NCI-H2029 (cell line): Measurements from ENCODE around the gene TMEM121B.
A peak's percentile ranks its signal among the peaks of the same experiment; 100 is the strongest.

Experiments used
- DNase-seq: peaks from one replicate; lab custom pipeline; 2025; lab: John Stamatoyannopoulos, UW

Gene TMEM121B

DNA sequence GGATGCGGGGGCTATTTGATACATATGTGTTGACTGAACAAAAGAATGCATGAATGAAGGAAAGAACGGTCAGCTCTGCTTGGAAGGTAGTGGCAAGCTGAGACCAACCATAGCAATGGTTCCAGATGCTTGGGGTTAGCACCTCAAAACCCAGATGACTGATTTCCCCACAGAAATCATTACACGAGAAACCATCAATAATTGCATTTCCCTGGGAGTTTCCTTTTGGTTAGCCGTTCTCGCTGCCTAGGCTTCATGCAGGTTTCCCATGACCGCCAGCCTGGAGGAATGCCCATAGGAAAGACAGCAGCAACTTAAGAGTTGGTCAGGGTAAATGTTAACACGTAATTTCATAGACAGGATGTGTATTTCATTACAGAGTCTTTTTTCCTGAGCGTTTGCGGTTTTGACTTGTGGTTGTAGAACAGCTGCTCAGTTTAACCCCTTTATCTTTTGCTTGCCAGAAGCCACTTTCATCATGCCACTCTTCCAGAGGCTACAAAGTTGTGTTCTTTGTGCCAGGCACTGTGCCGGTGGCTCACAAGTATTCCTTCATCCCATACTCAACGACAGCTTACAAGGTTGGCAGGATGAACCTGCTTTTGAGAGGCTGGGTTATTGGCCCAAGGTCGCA lies 33.5 kb downstream of the TMEM121B start:
- DNase-seq: peak; percentile 56

DNA sequence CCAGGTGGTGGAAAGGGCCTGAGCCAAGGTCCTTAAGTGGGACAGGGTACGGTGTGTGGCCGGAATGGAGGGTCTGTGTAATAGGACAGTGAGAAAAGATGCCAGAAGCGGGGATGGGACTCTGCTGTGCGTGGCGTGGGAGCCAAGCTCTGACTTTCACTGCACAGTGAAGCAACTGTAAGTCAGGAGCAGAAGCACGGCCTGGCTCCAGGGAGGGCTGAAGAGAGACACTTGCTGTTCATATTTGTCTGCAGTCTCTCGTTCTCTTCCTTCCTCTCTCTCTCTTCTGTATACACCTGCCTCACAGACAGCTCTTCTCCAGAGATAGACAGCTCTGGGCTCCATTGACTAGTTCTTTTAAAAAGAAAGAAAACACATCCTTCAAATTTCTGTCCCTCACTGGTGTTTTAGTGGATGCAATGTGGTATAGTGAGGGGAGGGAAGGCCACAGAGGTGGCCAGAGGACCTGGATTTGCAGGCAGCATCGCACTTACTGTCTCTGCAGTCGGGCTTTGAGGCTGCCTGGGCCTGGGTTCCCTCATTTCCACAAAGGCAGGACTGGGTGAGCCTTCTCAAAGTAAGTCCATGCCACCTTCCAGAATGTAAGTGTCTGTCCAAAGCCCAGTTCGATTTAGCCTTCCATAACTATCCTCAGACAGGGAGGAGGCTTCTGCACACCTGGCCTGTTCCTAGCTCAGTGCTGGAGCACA lies 34.2 kb downstream of the TMEM121B start:
- DNase-seq: no peak

DNA sequence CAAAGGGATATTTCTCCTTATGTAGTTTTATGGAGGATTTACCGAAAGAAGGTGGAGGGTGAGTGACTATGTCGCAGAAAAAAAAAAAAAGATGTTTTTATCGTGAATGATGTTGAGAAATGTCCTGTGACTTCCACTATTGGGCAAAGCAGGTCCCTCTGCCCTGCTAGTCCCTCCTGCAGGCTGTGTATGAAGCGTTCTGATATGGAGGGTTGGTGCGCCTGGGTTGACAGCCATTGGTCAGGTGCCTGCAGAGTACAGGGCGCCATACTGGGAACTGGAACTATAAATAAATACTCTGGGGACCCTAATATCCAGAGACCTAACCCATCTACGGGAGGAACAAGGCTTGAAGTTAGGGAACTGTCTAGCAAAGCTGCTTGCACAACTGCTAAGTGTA lies 34.9 kb downstream of the TMEM121B start:
- DNase-seq: no peak

DNA sequence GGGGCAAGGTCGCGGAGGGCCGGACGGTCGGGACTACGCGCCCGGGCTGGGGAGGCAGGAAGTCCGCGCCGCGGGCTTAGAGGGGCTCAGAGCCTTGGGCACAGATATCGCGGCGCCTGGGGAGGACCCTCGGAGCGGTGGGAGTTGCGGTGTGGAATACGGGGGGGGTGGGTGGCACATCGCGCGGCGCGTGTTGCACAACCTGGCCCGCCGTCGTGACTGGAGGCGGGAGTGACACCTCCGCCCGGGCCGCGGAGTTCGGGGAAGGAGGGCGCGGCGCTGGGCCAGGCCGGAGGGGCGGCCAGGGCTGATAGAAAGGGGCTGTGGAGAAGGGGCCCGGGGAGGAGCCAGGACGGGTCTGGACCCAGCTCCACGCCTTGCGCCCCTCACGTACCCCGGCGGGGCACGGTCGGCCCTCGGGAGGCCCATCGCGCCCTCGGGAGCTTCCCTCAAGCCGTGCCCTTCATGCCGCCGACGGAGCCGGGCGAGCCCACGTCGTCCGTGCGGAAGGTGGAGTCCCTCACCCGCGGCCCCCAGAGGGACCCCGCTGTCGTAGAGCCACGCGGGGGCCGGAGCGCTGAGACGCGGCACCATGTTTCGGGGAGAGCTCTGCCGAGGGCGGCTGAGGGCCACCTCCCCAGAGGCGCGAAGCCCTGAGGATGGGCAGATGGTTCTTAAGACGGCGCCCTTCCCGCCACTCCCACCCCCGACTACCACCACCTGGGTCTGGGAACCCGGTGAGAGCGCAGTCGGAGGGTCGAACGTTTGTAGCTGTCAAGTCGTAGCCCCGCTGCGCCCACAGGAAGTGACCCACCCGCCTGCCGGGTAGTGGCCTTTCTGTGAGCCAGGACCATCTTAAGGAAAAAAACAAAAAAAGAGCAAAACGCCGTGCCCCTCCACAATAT lies 35.6 kb downstream of the TMEM121B start:
- no peak for DNase-seq

DNA sequence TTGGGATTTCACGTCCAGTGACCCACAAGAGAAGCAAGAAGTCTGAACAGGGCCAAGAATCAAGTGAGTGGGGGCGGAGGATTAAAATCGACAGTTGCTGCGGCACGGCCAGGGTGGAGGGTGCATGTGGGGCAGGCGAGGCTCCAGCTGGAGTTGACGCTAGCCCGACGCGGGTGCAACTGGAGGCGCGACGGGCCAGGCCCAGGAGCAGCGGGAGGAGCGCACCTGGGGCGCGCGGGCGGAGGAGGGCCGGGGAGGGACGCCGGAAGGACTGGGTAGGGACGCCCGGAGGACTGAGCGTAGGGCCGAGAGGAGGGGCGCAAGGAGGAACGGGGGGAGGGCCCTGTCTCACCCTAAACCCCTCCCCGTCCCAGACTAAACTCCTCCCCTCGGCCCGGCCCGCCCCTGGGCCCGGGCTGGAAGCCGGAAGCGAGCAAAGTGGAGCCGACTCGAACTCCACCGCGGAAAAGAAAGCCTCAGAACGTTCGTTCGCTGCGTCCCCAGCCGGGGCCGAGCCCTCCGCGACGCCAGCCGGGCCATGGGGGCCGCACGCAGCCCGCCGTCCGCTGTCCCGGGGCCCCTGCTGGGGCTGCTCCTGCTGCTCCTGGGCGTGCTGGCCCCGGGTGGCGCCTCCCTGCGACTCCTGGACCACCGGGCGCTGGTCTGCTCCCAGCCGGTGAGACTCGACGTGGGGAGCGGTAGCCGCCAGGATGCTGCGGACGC lies 36.4 kb downstream of the TMEM121B start, which contains the start of gene IL17RA:
Gene IL17RA (plus strand): TSS at position 447 of the 723 bp plus-strand sequence. CDS start 92 bp downstream, at position 539.
- DNase-seq: peak; percentile 82

DNA sequence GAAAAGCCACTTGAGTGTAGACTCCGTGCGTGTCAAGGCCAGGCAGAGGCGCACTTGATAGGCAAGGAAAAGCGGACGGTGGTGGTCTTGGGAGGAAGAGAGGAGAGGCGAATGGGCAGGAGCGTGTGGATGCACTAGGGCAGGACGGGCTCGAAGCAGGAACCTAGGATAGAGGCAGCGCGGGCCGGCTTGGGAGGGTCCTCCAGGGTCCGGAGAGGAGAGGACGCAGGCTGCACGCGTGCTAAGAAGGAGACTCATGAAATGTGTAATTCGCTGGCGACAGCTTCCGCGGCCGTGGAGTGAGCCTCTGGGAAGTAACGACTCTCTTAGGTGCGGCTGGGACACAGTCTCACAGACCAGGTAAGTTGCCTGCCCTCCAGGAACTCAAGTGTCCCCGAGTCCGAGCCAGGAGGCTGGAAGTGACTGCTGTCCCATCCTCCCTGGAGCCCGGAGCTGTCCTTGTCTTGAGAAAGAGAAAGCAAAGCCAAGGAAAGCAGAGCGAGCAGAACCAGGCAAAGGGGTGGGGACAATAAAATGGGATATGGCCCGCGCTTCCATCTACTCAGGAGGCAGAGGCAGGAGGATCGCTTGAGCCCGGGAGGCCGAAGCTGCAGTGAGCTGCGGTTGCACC lies 37.2 kb downstream of the TMEM121B start:
- no peak for DNase-seq

DNA sequence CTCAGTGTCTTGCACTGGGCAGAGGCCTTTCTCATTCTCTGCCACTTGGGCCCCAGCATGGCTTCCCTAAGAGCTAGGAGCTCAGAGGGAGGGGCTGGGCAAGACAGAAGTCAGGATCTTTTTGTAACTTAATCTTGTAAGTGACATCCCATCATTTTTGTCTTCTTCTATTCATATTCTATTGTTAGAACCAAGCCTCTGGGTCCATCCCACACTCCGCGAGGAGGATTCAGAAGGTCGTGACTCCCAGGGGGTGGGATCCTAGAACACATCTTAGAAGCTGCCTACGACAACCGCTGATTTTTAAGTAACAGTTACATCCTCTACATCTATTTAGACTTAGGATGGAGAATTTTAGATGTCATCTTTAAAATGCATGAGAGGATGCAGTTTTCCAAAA lies 37.9 kb downstream of the TMEM121B start:
- no peak for DNase-seq

DNA sequence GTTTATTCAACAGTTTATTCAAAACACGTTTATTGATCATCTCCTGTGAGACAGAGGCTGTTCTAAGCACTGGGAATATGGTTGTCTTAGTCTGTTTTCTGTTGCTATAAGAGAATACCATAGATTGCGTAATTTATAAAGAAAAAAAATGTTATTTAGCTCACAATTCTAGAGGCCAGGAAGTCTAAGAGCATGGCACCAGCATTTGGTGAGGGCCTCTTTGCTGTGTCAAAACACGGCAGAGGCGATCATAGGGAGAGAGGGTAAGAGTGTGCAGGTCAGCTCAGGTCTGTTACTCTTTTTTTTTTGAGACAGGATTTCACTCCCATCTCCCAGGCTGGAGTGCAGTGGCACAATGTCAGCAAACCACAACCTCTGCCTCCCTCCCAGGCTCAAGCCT lies 41.6 kb downstream of the TMEM121B start:
- DNase-seq: no peak

DNA sequence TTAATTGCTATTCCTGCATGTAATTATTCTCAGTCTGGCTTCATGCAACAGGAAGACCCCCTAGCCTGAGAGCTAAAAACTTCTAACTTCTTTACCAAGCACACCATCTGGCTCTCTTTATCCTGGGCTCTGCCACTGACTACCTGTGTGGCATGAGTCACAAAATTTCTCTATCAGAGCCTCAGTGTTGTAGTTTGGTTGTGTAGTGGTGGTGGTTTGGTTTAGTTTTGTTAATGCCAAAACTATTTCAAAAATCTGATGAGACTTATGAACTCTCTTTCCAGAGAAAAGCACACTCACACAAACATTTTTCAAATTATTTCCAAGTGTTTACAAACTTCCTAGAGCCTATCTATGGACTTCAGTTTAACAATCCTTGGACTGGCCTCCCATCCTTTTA lies 43.9 kb downstream of the TMEM121B start:
- no peak for DNase-seq

DNA sequence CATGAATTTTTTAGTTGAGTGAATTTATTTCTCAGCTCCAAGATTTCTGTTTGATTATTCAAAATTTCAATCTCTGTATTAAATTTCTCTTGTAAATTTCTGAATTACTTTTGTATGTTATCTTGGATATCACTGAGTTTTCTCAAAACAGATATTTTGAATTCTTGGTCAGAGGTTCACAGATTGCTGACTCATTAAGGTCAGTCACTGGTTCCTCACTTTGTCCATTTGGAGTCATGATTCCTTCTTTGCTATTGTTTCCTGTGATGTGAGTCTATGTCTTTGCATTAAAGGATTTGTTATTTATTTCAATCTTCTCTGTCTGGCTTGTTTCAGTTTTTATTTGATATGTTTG lies 46.5 kb downstream of the TMEM121B start:
- no peak for DNase-seq

DNA sequence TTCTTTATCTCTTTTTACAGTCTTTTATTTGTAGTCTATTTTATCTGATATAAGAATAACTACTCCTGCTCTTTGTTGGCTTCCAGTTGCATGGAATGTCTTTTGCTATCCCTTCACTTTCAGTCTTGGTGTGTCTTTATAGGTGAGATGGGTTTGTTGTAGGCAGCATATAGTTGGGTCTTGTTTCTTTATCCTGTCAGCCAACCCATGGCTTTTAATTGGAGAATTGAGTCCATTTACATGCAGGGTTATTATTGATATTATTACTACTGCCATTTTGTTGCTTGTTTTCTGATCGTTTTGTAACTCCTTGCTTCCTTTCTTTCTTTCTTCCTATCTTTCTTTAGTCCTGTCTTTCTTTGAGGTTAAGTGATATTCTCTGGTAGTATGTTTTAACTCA lies 48.3 kb downstream of the TMEM121B start:
- no peak for DNase-seq
